ENCODE results near the gene SLC6A13. TPM values are rescaled to one million over a fixed set of nuclear protein-coding genes. Genes with fewer than 3 reads are reported as not detected.
"Not testable (repeated sequence)": the region's sequence is repeated elsewhere in the genome, so short reads cannot be mapped to it uniquely, and the experiment has no call there.

The SLC6A13 gene
- total RNA-seq, 4 donors from 2014 or later = 0.80 to 4.9 (median 1.7) TPM; not detected in 1

GRCh38 chr12:238736-239398 is 23.8 kb downstream of the SLC6A13 start:
- no peaks in the 10 kb centered on the region for H3K27me3 ChIP-seq
- no peaks in the 10 kb centered on the region for H3K36me3 ChIP-seq
- no peaks in the 10 kb centered on the region for H3K4me1 ChIP-seq
- no peak overlapping the region for H3K4me3 ChIP-seq
- no peak for DNase-seq
- H3K27ac ChIP-seq = no peak overlapping the region
- H3K9me3 ChIP-seq = peaks cover 0 to 15% (median 2%) of the 10 kb centered on the region in 4 donors
- TF ChIP-seq CTCF (IDR thresholded peaks at IDR 0.05) = no peak
- TF ChIP-seq POLR2A (IDR thresholded peaks at IDR 0.05) = no peak

GRCh38 chr12:238116-238515 is 24.5 kb downstream of the SLC6A13 start:
- Histone ChIP-seq H3K4me3 (no peak overlapping the region), H3K36me3 (no peaks in the 10 kb centered on the region), H3K4me1 (no peaks in the 10 kb centered on the region), H3K27me3 (no peaks in the 10 kb centered on the region), H3K9me3 (peaks cover 0 to 15% (median 2%) of the 10 kb centered on the region in 4 donors), H3K27ac (peak overlapping the region in 2 of 4 donors; percentile 36 to 50)
- no peak for TF ChIP-seq POLR2A (IDR thresholded peaks at IDR 0.05)
- TF ChIP-seq CTCF (IDR thresholded peaks at IDR 0.05) = no peak
- DNase-seq = no peak

- Histone ChIP-seq H3K36me3 (no peaks in the 10 kb centered on the region), H3K4me1 (no peaks in the 10 kb centered on the region), H3K4me3 (peak overlapping the region in 1 of 4 donors; percentile 26), H3K27me3 (no peaks in the 10 kb centered on the region), H3K27ac (peak overlapping the region in 2 of 4 donors; percentile 50 to 53), H3K9me3 (peaks cover 0 to 15% (median 2%) of the 10 kb centered on the region in 4 donors)
- TF ChIP-seq CTCF (IDR thresholded peaks at IDR 0.05) = peak in 1 of 6 experiments; percentile 26
- TF ChIP-seq POLR2A (IDR thresholded peaks at IDR 0.05) = peak in 1 of 2 donors; percentile 26
- DNase-seq = peak in 2 of 3 donors; percentile 72 to 74
These were observed 25.4 kb downstream of the SLC6A13 start for GRCh38 chr12:237026-237815.

- TF ChIP-seq POLR2A (IDR thresholded peaks at IDR 0.05) = no peak
- TF ChIP-seq CTCF (IDR thresholded peaks at IDR 0.05) = no peak
- Histone ChIP-seq H3K27ac (peak overlapping the region in 2 of 4 donors; percentile 50 to 53), H3K9me3 (peaks cover 0 to 15% (median 2%) of the 10 kb centered on the region in 4 donors), H3K36me3 (no peaks in the 10 kb centered on the region), H3K27me3 (no peaks in the 10 kb centered on the region), H3K4me3 (peak overlapping the region in 1 of 4 donors; percentile 26), H3K4me1 (no peaks in the 10 kb centered on the region)
- DNase-seq = no peak
These were observed 26.2 kb downstream of the SLC6A13 start for GRCh38 chr12:236445-236844.

GRCh38 chr12:235967-236366 is 26.7 kb downstream of the SLC6A13 start:
- H3K9me3 ChIP-seq = peaks cover 0 to 15% (median 2%) of the 10 kb centered on the region in 4 donors
- H3K27me3 ChIP-seq, H3K27ac ChIP-seq, H3K4me1 ChIP-seq, DNase-seq, H3K36me3 ChIP-seq, H3K4me3 ChIP-seq: not testable (repeated sequence)

- no peak overlapping the region for H3K4me3 ChIP-seq
- no peak for DNase-seq
These were observed 27.7 kb downstream of the SLC6A13 start for GRCh38 chr12:234891-235415.

More at GRCh38 chr12:234891-235415, 27.7 kb downstream of the SLC6A13 start:
- Histone ChIP-seq H3K9me3 (peaks cover 0 to 15% (median 2%) of the 10 kb centered on the region in 4 donors), H3K4me1 (no peaks in the 10 kb centered on the region), H3K36me3 (no peaks in the 10 kb centered on the region), H3K27me3 (no peaks in the 10 kb centered on the region), H3K27ac (no peak overlapping the region)
- TF ChIP-seq POLR2A (IDR thresholded peaks at IDR 0.05) (no peak), CTCF (IDR thresholded peaks at IDR 0.05) (no peak)

All from Peyer's patch (tissue), 4 donors.